H1 (cell line): ENCODE measurements around the gene CLDN7. TPM values are rescaled to one million over a fixed set of nuclear protein-coding genes. Genes with fewer than 3 reads are reported as not detected.

Experiments used
- CTCF ChIP-seq, 3 experiments: IDR thresholded peaks; 1 replicate in 2 of 3; 2 replicates in 1 of 3; pipeline versions ENCODE4 v1.5.1 to v1.6.1; 2011; ENCODE audit warnings: low read length in 3 of 3, mild to moderate bottlenecking in 3 of 3, inconsistent platforms in 2 of 3, low read depth in 1 of 3, moderate library complexity in 1 of 3; ENCODE audit not compliant: insufficient read depth in 1 of 3; ENCODE audit errors: control extremely low read depth in 1 of 3
- KDM4A ChIP-seq: IDR thresholded peaks from one replicate; pipeline ENCODE4 v1.7.1; 2012; ENCODE audit warnings: low read depth, mild to moderate bottlenecking, moderate library complexity, low read length, inconsistent platforms; ENCODE audit not compliant: severe bottlenecking
- SP4 ChIP-seq: IDR thresholded peaks from 2 replicates; pipeline ENCODE4 v1.6.1; 2012; ENCODE audit warnings: low read length, inconsistent platforms
- polyA plus RNA-seq, 7 experiments: library from polyadenylated mRNA; depleted of rRNA in 3 of 7; stranded (reverse) in 5 of 7; unstranded in 2 of 7; fragments of >200 nt in 5 of 7; fragments of 200-250 nt in 2 of 7; gene quantifications; 1 replicate in 5 of 7; 2 replicates in 1 of 7; 4 replicates in 1 of 7; pipeline versions ENCODE4 v1.2.1 to v1.2.3, GENCODE V29; 2011 to 2013; ENCODE audit warnings: missing spikeins in 2 of 7, mixed read lengths in 2 of 7
- total RNA-seq: library from RNA; stranded (reverse); fragmentation: NEBNext Ultra II Directional; extraction: Animal tissue kit (Norgen Biotek cat#: 25700); gene quantifications from 2 replicates; pipeline ENCODE4 v1.2.1, GENCODE V29; 2021

The CLDN7 gene
- total and polyA plus RNA-seq, 2 of the 8 experiments (the other 6 are each of a cell fraction or from before 2014, with no cell fraction given): 118 to 119 TPM

- no peak for TF ChIP-seq CTCF (IDR thresholded peaks at IDR 0.05; ENCODE audit: control extremely low read depth in 1 of 3, insufficient read depth in 1 of 3, low read depth in 1 of 3, low read length in 3 of 3)
- peak; percentile 10 for TF ChIP-seq KDM4A
- no peak for TF ChIP-seq SP4
Measured at GRCh38 chr17:7281953-7282751, 19.9 kb upstream of the CLDN7 start (continued).
